GM19468 (cell line): ENCODE results near the gene LOXL3.

Experiments
- ATAC-seq: cut with Tn5 transposase; IDR thresholded peaks from one replicate; pipeline ENCODE4 v1.9.1; 2021; ENCODE audit warnings: mild to moderate bottlenecking, moderate library complexity, moderate number of reproducible peaks; ENCODE audit not compliant: unreplicated experiment; ENCODE audit errors: extremely low read depth

LOXL3 gene, protein sequence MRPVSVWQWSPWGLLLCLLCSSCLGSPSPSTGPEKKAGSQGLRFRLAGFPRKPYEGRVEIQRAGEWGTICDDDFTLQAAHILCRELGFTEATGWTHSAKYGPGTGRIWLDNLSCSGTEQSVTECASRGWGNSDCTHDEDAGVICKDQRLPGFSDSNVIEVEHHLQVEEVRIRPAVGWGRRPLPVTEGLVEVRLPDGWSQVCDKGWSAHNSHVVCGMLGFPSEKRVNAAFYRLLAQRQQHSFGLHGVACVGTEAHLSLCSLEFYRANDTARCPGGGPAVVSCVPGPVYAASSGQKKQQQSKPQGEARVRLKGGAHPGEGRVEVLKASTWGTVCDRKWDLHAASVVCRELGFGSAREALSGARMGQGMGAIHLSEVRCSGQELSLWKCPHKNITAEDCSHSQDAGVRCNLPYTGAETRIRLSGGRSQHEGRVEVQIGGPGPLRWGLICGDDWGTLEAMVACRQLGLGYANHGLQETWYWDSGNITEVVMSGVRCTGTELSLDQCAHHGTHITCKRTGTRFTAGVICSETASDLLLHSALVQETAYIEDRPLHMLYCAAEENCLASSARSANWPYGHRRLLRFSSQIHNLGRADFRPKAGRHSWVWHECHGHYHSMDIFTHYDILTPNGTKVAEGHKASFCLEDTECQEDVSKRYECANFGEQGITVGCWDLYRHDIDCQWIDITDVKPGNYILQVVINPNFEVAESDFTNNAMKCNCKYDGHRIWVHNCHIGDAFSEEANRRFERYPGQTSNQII

DNA sequence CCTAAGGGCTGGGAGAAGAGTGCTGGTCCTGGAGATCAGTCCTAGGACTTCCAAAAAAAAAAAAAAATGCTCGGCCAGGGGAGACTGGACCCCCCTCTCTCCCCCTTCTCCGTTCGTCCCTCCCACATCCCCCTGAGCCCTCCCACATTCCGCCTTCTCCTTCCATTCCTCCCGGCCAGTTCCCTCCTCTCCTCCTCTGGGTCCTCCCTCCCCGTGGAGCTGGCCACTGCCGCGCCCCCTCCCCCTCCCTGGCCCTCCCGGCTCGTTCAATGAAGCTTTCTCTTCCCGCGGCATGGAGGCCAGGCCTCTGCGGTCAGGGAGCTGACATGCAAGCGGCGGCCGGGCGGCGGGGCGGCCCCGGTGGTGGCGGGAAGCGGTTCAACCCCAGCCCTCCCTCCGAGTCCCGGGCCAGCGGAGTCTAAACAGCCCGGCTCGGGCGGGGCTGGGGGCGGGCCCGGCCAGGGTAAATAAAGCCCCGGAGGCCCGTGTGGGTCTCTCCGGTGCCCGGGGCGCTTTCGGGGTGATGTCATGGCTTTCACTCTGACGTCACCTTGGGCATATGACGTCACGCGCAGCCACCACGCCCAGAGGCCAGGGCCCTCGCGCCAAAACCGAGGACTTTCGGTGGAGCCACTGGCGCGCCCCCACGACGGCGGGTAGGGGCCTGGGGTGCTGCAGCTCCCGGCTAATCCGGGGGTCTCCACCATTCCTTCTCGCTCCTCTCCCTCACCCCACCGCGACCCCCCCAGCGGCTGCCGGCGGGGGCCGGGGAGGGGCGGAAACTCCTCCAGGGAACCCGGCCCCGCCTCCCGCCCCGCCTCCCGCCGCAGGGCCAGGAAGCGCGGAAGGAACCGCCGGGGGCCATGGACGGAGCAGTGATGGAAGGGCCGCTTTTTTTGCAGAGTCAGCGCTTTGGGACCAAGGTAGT, at the start of gene LOXL3, which contains the start of gene DOK1:
TSS of gene LOXL3 (minus strand) at position 51 of the 928 bp plus-strand sequence. CDS start 1,308 bp downstream, outside the sequence.
TSS of gene DOK1 (plus strand) at position 829 of the 928 bp plus-strand sequence. CDS start at position 864, 35 bp downstream.
- peak; percentile 23 for ATAC-seq

DNA sequence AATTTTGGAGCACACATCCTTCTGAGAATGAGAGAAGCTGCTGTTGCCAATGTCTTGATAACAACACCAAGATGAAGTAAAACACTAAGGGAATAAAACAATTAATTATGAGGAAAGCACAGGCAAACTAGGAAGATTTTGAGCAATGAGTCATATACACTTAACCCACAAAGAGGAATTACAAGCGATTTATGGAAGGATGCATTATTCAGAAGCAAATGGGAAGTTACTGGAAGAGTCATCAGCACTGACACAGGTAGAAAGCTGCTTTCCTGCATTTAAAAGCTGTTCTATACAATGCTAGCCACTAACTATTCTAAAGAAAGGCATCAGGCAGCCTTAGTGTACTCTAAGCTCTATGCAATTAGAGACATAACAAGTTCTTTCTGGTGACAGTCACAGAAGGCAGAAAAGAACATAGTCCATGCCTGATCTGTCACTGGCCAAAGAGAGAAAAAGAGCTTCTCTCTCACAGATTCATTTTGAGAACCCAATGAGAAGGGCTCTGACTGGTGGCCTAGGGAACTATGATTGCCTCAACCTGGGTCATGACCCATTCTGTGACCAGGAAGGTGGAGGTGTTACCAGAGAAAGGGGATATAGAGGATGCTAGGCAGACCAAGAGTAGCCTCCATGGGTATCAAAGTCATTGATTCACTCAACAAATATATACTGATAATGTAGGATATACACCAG, 49.0 kb upstream of the LOXL3 start:
- no peak for ATAC-seq

DNA sequence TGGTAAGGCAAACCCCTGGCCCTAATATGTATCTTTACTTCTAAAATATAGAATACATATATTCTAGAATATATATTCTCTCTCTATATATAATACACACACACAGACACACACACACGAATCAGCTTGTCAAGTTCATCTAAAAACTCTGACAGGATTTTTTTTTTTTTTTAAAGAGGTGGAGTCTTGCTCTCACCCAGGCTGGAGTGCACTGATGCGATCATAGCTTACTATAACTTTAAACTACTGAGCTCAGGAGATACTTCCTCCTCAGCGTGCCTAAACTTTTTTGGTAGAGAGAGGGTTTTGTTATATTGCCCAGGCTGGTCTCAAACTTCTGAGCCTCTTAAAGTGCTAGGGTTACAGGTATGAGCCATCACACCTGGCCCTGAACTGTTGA, 45.9 kb upstream of the LOXL3 start:
- ATAC-seq: no peak

DNA sequence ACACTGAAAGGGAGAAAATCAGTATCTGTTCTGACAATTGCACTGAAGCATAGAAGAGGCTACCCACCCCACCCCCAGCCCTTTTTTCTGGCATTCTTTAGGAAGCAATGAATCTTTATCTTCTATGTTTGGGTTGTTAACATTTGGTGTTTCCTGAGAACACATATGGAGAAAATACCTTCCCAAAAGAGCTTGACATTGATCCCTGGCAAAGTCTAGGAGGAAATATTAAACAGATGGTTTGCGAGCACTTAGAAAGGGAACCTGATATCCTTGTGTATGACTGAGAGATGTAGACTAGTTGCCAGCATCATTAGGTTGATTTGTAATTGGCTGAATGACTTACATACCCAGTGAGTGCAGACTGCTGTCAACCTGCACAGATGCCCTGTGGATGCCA, 43.7 kb upstream of the LOXL3 start:
- no peak for ATAC-seq

DNA sequence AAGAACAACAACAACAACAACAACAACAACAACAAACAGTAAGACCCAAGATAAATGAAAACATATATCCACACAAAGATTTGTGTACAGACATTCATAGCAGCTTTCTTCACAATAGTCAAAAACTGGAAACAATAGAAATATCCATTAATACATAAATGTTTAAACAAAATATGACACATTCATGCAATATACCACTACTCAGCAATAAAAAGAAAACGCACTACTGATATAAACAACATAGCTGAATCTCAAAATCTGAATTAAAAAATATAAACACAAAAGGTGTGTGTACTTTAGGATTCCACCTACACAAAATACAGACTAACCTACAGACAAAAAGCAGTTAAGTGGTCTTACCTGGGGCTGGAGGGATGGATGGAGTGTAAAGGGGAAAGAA, 42.8 kb upstream of the LOXL3 start:
- no peak for ATAC-seq

DNA sequence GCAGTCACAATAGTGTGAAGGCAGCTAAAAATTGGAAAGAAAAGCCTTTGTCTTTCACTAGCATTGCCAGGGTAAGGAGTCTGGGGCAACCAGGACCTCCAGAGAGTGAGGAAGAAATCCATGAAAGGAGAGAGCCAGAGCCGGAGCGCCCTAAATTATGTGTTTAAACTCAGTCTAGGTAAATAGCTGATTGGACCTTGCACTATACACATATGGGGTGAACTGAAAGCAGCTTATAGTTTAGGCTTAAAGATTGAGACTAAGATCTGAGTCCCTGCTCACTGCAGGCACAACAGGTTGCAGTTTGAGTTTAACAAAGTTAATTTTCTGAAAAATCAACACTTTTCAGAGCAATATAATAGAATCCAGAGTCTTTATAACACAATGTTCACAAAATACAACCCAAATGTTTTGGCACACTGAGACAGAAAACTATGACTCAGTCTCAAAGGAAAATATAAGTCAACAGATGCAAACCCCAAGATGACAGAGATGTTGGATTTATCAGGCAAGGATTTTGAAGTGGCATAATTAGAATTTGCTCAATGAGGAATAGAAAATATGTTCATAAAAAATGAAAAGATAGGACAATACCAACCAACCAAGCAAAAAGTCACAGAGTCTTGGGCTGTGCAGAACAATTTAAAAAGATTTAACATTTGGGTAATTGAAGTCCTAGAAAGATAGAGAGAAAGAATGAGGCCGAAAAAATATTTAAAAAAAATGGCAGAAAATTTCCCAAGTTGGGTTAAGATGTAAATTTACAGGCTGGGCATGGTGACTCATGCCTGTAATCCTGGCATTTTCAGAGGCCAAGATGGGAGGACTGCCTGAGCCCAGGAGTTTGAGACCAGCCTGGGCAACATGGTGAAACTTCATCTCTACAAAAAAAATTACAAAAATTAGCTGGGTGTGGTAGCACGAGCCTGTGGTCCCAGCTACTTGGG, 40.4 kb upstream of the LOXL3 start:
- no peak for ATAC-seq

DNA sequence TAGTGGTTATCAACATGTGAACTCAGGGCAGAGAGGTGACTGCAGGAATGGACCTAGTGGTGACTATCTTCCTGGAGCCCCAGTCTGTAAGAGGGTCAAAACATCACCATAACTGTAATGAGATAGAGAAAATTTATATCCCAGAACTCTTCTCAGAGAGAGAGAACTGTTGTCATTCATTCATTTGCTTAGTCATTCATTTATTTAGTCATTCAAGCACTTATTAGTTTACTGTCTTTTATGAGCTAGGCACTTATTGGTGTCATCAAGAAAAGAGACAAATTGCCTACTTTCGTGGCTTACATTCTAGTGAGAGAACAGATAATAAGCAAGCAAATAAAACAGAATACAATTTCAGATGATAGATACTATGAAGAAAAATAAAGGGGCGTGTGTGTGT, 34.9 kb upstream of the LOXL3 start:
- ATAC-seq: no peak

DNA sequence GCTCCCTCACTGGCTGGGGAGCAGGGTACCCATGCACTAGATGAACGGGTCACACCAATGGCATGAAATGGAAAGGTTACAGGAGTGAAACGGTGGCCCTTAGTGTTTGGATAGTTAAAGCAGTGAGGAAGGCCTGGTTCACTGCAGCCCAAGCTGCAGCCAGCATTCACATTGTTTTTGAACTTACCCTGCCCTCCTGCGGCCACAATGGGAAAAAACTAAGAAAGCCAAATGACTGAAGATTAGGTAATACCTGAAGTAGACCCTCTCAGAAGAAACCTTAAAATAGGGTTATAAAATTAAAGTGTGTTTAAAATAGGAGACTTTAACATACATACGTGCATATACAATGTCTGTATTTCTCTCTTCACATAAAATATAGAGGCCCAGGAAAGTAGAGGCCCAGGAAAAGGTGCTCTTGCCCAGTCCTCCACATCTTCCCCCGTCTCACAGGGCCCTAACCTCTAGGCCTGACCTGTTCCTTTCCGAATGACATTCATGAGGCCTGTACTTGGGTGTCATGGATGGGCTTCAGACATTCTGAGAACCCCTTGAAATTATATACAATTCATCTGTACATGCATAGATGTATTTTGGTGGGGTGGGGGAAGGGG, 34.0 kb upstream of the LOXL3 start:
- ATAC-seq: peak; percentile 15

DNA sequence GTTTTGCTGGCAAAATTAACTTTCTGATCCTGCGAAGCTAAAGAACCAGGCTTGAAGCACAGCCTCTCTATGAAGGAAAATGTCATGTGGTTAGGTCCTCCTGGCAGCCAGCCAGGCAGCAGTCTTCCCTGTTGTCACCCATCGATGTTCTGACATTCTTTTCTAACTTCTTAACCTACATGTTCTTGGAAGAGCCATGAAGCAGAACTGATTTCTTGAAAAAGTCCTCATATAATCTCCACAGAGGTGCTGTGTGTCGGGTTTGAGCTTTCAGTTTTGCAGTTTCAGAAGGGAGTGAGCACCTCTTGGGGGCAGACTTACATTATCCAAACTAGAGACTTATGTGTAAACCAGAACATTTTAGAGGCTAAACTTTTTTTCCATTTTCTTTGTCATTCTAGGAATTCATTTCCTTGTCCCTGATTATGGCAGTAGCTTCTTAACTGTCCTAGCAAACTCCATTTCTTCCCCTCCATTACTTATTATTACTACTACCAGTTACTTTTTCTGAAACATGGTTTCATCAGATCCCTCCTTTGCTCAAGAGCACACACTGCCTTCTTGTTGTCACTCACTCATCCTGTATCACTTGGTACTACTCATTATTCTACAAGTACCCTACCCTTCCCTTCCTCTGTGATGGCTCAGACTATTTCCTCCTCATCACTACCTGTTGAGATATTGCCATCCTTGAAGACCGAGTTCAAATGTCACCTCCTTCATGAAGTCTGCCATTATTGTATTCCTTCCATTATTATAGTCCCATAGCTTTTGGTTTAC, 31.9 kb upstream of the LOXL3 start:
- no peak for ATAC-seq

DNA sequence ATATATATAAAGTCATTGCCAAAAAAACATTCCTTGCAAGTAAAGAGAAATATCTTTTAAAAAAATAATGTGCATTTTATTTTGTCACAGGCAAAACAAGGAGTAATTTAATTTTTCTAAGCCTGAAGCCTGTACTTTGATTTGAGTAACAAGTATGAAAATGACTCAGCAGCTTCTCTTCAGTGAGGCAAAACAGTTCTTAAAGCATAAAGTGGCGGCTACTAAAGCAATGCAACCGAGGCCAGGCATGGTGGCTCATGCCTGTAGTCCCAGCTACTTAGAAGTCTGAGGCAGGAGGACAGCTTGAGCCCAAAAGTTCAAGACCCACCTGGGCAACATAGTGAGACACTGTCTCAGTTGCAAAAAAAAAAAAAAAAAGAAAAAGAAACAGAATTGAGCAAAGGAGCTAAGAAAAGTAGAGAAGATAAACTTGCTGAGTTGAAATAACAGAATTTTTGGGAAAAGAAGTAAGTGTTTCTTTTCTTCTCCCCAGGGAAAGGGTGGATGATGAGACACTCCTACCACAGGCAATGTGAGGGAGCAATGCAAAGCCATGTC, 30.4 kb upstream of the LOXL3 start:
- no peak for ATAC-seq

DNA sequence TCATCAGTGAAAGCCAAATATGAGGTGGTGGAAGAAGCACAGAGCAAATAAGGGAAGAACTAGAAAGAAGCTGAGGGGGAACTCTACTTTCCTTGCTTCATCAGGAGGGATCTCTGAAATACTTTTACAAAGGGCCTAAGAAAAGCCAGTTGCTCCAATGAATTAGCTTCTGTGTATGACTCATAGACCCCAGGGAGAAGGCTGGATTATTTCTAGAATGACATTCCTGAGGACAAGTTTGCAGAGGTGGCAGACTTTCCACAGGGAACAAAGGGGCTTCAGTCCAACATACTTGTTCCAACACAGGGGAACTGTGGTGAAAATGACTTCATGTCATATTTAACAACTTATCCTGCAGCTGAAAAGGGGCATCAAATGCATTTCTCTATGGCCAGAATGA, 29.8 kb upstream of the LOXL3 start:
- no peak for ATAC-seq

DNA sequence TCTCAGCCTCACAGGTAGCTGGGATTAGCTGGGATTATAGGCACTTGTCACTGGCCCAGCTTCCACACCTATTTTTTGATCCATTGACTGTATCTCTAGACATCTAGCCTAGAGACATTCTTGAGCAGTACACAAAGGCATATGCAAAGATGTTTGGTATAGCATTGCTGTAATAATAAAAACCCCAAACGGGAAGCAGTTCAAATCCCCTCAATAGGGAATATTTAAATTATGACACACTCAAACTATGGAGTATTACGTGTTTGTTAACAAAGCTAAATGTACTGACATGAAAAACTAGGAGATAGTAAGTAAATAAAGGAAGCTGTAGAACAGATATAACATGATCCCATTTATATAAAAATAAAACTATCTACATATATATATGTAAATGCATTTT, 28.4 kb upstream of the LOXL3 start:
- no peak for ATAC-seq

DNA sequence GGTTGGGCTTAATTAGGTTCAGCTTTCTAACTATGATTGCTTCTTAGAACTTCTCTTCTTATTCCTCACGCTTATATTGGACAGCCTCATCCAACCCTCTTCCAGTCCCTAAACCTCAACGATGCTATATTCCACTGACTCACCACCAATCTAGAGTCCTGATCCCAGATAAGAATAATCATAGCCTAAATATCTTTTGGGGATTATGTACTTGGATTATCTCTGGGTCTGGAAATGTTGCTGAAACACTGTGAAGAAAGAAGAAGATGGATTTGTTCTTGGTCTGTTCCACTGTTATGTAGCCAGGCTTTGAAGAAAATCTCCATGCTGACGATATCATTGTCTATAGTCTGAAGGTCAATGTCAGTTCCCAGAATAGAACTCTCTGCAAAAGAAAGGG, 27.7 kb upstream of the LOXL3 start:
- ATAC-seq: no peak

DNA sequence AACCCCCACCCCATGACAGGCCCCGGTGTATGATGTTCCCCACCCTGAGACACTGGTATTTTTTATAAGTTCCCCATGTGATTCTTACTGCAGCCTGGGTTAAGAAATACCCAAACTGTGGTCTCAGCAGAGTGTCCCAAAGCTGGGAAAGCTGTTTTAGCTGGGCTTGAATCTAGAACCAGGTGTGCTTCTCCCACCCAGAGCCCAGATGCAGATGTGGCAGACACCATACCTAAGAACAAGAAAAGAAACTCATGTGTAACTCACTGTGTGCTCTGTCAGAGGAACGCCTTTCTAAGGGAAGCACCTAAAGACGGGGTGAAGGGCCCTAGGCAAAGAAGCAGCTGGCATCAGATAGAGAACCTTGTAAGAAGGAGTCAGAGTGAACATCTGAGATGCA, 24.7 kb upstream of the LOXL3 start:
- ATAC-seq: no peak

DNA sequence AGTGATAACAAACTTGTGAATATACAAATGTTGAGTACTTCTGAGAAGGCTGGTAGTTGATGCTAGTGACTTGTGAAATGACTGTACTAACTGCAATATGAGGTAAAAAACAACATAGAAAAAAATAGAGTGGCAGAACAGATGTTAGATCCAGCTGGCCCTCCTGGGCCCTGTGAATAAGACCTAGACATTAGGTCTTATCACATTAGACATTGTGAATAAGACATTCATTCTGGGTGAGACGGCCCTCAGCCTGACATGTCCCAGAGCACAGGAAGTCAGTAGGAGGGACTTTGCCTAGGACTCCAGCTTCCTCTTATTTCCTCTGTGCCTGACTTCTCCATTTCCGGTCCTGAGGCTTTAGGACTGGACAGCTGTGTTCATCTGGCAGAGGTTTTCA, 23.7 kb upstream of the LOXL3 start:
- no peak for ATAC-seq

DNA sequence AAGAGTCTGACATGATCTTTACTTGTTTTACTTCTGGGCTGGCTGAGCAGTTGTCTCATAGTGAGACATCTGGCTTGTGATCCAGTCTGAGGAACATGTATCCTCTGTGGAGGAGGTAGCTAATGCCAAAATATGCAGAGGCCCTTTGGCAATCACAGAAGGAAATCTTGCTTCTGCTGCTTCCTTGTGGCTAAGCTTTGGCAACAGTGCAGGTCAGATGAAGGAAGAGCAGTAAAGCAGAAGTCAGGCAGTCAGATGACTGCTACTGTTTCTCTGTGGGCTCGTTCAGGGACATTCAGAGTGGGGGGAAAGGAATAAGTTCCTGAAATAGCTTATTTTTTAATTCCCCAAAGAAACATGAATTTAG, 23.1 kb upstream of the LOXL3 start:
- ATAC-seq: no peak

DNA sequence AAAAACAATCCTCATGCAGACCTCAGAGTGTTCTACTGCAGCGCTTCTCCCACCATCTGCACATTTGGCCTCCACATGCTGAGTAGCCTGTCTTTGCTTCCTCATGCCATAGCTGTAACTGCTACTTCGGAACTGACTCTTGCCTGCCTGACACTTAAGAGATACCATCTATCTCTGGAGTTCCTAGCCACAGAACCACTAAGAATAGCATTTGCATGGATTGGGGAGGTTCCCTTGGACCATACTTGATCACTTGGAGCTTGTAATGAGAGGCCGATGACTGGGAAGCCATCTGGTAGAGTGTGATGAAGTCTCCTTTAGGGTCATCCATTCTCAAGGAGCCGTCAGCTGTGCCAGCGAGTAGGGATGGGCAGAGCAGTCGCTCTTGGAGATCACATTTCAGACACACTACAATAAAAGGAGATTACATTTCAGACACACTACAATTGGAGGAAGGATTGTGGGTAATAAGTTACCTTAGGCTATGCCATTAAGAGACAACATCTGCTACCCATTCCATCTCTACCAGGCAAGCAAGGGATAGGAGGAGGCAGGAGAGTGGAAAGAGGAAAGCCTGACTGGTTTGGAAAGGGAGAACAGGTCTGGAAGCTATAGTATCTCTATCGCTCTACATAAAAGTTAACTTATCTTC, 22.6 kb upstream of the LOXL3 start:
- ATAC-seq: no peak
